ENCODE data around the gene PHF21A.
"Not testable (repeated sequence)": the region's sequence is repeated elsewhere in the genome, so short reads cannot be mapped to it uniquely, and the experiment has no call there.

Gene PHF21A

DNA sequence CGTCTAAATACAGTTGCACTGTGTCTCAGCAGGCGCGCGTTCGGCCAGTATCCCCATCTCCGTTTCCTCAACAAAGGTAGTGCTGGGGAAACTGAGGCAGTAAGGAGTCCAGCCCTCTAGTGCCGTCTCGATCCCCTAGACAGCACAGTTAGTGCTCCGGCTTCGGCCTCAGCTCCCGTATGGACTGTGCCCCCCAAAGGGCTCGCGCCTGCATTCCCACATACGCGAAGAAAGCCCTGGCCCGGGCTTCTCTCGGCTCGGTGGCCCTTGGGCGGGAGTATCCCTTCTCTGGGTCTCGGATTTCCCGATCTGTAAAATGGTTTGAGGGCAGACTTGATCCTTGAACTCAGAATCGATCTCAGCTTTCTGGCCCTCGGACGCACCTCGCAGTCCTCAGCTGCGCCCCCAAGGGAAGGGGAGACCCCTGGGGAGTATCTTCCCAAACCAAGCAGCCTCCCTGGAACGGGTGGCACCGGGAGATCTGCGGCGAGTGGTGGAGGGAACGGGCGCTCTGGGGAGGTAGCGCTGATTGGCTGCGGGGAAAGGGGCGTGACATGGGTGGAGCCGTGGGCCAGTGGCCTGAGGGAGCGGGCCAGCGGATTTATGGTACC, 202.8 kb downstream of the PHF21A start:
- DNase-seq = peak; percentile 42

DNA sequence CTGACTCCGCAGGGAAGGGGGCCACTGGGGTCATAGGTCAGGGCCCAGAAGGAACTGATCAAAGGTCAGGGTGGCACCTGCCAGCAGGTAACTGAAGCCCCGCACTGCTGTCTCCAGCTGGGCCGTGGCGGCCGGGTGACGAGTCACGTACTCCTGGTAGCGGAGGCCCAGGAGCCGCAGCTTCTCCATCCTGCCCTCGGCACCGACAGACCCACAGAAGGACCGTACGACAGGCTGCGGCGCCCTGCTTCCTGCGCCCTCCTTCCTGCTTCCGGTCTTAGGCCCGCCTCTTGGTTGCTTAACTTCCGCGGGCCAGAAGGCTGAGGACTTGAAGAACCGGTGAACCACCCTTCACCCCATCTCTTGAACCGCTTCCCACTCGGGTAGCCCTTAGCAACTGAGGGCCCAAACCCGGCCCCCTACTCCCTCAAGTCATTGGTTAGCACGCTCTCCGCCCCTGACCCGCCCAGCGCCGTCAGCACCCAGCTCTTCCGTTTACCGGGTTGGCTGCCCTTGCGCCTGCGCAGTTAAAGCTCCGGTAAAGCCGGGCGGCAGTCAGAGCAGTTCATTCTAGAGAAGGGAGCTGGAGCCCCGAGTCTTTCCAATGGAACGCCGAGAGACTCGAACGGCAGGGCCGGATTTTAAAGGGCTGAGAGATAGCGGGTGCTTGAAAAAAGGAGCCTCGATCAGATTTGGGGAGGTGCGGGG, 203.5 kb downstream of the PHF21A start, which contains the start of gene PEX16:
PEX16 (minus strand) TSS at position 255 of the 708 bp plus-strand sequence; CDS start at position 189, 66 bp downstream.
- DNase-seq = peak; percentile 90

- DNase-seq = no peak
Measured at GRCh38 chr11:45917286-45917622, 204.0 kb downstream of the PHF21A start.

- DNase-seq = no peak
Measured at GRCh38 chr11:45915446-45915845, 205.8 kb downstream of the PHF21A start.

- DNase-seq = no peak
Measured at GRCh38 chr11:45913942-45914635, 207.2 kb downstream of the PHF21A start.

DNA sequence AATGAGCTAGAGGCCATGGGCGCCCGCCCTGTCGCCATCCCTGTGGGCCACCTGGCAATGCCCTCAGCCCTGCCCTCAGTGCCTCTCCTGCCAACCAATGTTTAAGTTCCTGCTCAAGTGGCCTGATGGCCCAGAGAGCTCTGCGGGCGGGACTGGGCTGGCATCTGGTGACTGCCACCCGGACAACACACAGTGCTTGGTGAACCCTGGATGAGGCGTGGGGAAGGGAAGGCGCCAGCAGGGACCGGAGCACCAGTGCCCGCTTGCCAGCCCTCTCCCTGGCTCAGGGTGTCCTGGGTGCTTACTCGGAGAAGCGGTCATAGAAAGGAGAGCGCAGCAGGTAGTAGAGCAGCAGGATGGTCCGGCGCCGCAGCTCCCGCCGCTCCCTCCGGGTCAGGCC, 207.7 kb downstream of the PHF21A start:
- DNase-seq = no peak

GRCh38 chr11:45910623-45911022, 210.6 kb downstream of the PHF21A start:
- no peak for DNase-seq

GRCh38 chr11:45909594-45910475, 211.4 kb downstream of the PHF21A start:
- no peak for DNase-seq

- DNase-seq = no peak
Measured at GRCh38 chr11:45907911-45908370, 213.3 kb downstream of the PHF21A start.

- no peak for DNase-seq
Measured at GRCh38 chr11:45906965-45907611, 214.2 kb downstream of the PHF21A start, which contains the start of gene FREY1. Gene FREY1, minus strand, starts transcription at chr11:45907271. Its CDS starts 26 bp downstream, at chr11:45907245.

DNA sequence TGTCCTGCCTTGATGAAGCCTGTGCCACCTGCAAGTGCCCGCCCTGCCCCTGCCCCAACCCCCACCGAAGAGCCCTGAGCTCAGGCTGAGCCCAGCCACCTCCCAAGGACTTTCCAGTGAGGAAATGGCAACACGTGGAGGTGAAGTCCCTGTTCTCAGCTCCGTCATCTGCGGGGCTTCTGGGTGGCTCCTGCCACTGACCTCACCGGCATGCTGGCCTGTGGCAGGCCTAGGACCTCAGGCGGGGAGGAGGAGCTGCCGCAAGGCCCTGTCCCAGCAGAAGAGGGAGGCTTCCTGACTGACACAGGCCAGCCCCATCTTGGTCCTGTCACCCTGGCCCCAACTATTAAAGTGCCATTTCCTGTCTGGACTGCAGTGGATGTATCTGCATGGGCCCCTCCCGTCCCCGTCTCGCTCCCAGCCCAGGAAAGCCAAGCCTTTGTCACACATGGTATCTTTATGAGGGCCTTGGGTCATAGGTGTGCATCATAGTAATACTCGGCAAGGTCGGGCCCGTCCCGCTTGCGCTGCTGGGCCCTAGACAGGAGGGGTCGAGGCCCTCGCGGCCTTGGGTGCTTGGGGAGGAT, 215.1 kb downstream of the PHF21A start:
- DNase-seq = no peak

DNA sequence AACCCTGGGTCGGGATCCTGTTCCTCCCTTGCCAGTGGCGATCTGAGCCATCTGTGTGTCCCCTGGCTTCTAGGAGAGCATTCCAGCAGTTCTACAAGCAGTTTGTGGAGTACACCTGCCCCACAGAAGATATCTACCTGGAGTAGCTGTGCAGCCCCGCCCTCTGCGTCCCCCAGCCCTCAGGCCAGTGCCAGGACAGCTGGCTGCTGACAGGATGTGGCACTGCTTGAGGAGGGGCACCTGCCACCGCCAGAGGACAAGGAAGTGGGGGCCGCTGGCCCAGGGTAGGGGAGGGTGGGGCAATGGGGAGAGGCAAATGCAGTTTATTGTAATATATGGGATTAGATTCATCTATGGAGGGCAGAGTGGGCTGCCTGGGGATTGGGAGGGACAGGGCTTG, 215.7 kb downstream of the PHF21A start:
- DNase-seq = not testable (repeated sequence)

- no peak for DNase-seq
Measured at GRCh38 chr11:45905095-45905494, 216.2 kb downstream of the PHF21A start.

GRCh38 chr11:45904309-45904915, 216.8 kb downstream of the PHF21A start:
- DNase-seq = no peak

DNA sequence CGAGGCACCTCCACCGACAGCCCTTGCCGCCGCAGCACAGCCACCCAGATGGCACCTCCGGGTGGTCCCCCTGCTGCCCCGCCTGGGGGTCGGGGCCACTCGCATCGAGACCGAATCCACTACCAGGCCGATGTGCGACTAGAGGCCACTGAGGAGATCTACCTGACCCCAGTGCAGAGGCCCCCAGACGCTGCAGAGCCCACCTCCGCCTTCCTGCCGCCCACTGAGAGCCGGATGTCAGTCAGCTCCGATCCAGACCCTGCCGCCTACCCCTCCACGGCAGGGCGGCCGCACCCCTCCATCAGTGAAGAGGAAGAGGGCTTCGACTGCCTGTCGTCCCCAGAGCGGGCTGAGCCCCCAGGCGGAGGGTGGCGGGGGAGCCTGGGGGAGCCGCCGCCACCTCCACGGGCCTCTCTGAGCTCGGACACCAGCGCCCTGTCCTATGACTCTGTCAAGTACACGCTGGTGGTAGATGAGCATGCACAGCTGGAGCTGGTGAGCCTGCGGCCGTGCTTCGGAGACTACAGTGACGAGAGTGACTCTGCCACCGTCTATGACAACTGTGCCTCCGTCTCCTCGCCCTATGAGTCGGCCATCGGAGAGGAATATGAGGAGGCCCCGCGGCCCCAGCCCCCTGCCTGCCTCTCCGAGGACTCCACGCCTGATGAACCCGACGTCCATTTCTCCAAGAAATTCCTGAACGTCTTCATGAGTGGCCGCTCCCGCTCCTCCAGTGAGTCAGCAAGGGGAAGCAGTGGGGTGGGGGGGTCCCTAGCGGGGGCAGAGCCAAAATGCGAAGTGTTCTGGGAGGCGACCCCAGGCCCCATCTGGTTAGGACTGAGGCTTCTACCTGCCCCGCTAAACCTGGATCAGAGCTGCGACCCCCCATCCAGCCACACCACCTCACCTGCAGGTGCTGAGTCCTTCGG, 218.5 kb downstream of the PHF21A start:
- DNase-seq = no peak

GRCh38 chr11:45901626-45902025, 219.6 kb downstream of the PHF21A start:
- DNase-seq = no peak

GRCh38 chr11:45900916-45901617, 220.2 kb downstream of the PHF21A start:
- DNase-seq = no peak

DNA sequence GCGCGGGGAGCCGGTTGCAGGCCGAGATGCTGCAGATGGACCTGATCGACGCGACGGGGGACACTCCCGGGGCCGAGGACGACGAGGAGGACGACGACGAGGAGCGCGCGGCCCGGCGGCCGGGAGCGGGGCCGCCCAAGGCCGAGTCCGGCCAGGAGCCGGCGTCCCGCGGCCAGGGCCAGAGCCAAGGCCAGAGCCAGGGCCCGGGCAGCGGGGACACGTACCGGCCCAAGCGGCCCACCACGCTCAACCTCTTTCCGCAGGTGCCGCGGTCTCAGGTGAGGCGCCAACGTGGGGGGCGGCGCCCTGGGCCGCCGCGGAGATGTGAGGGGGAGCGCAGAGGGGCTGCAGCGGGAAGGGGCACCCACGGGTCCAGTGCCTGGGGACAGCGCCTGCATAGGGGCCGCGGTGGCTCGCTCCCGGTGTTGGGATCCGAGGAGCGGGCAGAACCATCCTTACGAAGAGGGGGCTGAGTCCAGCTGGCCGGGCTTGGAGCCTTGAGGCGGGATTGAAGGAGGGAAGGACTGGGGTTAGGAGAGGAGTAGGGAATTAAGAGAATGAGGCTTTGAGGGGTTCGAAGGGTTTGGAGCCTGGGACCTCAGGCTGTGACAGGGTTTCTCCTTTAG, 221.0 kb downstream of the PHF21A start:
- DNase-seq = not testable (repeated sequence)

Data from effector CD8-positive, alpha-beta T cell (primary cell).